Calu3 (cell line): Measurements from ENCODE around the gene PPARG. TPM values are rescaled to one million over a fixed set of nuclear protein-coding genes. Genes with fewer than 3 reads are reported as not detected.

Experiments
- BruUV-seq: library from RNA; stranded (reverse); fragments of 400-500 nt; replicated peaks from 2 replicates; lab custom pipeline; 2021; lab: Mats Ljungman, UMichigan
- CTCF ChIA-PET: fragments of 300-600 bp; sonication (Branson Sonifier 250); formaldehyde crosslinking; loops from one replicate; lab custom pipeline; 2022; ENCODE audit warnings: antibody characterized with exemption; lab: Charles Lee
- DNase-seq: peaks from one replicate; pipeline ENCODE4 v3.0.0; 2022
- H3K27ac Mint-ChIP-seq: one replicate; pipeline ENCODE4 v1.8.0; 2022; ENCODE audit warnings: mixed read lengths; ENCODE audit not compliant: unreplicated experiment
- H3K27me3 Mint-ChIP-seq: one replicate; pipeline ENCODE4 v1.8.0; 2022; ENCODE audit warnings: mixed read lengths; ENCODE audit not compliant: unreplicated experiment
- H3K36me3 Mint-ChIP-seq: one replicate; pipeline ENCODE4 v1.8.0; 2022; ENCODE audit warnings: mild to moderate bottlenecking, moderate library complexity, mixed read lengths; ENCODE audit not compliant: insufficient read depth, unreplicated experiment
- H3K4me1 Mint-ChIP-seq: one replicate; pipeline ENCODE4 v1.8.0; 2022; ENCODE audit warnings: mild to moderate bottlenecking, low read depth, mixed read lengths; ENCODE audit not compliant: unreplicated experiment
- H3K4me3 Mint-ChIP-seq: one replicate; pipeline ENCODE4 v1.8.0; 2022; ENCODE audit warnings: mild to moderate bottlenecking, low read depth, moderate library complexity, mixed read lengths; ENCODE audit not compliant: unreplicated experiment
- H3K9me3 Mint-ChIP-seq: one replicate; pipeline ENCODE4 v1.8.0; 2022; ENCODE audit warnings: low read depth, mixed read lengths; ENCODE audit not compliant: unreplicated experiment
- intact Hi-C: fragments of 100-400 bp; cut with micrococcal nuclease; formaldehyde crosslinking; loops from one replicate; pipeline ENCODE4 v1.10.0; 2022; ENCODE audit not compliant: unreplicated experiment
- total RNA-seq: library from RNA; stranded (reverse); gene quantifications from 2 replicates; pipeline ENCODE4 v1.2.3, GENCODE V29; 2022
- TF ChIP-seq, protein P1 (sequence below): fragments of 200-600 bp; IDR thresholded peaks from one replicate; pipeline ENCODE4 v1.8.0; 2022; ENCODE audit warnings: antibody characterized with exemption; ENCODE audit not compliant: unreplicated experiment

PPARG gene
- total RNA-seq, 1 experiment from 2014 or later: 85.8 TPM

DNA sequence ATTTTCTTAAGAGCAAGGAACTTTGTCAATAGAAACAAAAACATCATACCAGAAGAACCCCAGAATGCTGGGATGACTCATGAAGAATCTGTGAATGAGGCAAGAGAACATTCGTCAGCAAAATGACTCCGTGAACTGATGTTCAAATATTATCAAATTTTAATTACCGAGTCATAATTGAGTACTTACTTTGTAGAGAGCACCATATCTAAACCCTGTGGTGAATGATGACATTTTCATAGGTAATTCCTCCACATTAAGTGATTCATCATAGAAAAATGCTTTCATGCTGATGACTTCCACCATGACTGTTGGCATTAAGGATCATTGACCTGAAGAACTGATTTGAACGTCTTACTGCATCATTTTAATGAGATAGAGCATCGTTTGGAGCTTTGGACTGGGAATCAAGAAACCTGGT lies 56.3 kb downstream of the PPARG start:
- CTCF ChIA-PET: no interaction called here
- BruUV-seq: no TSS peak

DNA sequence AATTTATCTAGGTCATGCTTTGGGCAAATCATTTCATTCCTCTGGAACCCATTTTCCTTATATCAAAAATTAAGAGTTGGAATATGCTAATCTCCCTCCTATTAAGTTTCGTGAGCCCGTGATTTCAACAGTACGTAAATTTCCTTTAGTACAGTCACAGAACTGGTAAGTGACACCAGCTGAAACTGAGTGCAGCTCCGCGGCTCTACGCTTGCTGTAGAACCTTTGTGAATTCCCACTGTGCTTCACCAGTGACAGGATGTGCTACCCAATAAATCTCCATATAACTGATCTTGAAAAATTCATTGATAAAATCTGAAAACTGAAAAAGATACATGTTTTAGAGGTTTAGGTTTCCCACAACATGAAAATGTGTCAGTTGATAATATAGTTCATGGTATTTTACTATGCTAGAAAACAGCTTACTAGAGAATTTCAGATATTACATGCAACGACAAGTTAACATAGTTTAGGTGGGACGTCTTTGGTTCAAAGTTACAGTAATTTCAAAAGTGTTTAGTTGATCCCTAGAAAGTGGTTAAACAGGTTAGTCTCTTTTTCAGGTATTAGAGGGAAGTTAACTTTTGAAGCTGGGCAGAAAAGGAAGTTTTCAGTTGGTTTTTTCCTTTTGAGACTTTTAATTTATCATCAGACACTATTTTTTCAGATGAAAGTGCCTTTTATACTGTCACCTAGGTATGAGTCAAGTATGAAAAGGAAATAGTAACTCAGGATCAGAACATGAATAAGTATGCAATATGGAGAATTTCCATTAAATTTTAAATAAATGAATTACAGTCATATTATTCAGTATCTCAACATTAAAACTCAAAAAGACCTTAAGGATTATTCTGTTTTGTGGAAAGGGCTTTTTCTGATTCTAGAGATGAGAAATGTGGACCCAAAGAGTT lies 57.0 kb downstream of the PPARG start:
- Mint-ChIP-seq H3K4me3 (no peak overlapping the region), H3K27ac (peak overlapping the region; percentile 73), H3K27me3 (no peaks in the 10 kb centered on the region), H3K36me3 (peaks cover 31% of the 10 kb centered on the region), H3K4me1 (peaks cover 58% of the 10 kb centered on the region), H3K9me3 (no peaks in the 10 kb centered on the region)
- CTCF ChIA-PET: no interaction called here
- no TSS peak for BruUV-seq
- no peak for DNase-seq
- TF ChIP-seq, protein P1, sequence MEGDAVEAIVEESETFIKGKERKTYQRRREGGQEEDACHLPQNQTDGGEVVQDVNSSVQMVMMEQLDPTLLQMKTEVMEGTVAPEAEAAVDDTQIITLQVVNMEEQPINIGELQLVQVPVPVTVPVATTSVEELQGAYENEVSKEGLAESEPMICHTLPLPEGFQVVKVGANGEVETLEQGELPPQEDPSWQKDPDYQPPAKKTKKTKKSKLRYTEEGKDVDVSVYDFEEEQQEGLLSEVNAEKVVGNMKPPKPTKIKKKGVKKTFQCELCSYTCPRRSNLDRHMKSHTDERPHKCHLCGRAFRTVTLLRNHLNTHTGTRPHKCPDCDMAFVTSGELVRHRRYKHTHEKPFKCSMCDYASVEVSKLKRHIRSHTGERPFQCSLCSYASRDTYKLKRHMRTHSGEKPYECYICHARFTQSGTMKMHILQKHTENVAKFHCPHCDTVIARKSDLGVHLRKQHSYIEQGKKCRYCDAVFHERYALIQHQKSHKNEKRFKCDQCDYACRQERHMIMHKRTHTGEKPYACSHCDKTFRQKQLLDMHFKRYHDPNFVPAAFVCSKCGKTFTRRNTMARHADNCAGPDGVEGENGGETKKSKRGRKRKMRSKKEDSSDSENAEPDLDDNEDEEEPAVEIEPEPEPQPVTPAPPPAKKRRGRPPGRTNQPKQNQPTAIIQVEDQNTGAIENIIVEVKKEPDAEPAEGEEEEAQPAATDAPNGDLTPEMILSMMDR: no peak
- intact Hi-C loops: no loop called here

More for the DNA sequence above, 56.3 kb downstream of the PPARG start:
- intact Hi-C loops: no loop called here
- H3K9me3 Mint-ChIP-seq: no peaks in the 10 kb centered on the region
- peaks cover 37% of the 10 kb centered on the region for H3K36me3 Mint-ChIP-seq
- H3K4me1 Mint-ChIP-seq: peaks cover 61% of the 10 kb centered on the region
- DNase-seq: no peak
- H3K27me3 Mint-ChIP-seq: no peaks in the 10 kb centered on the region
- peak overlapping the region; percentile 73 for H3K27ac Mint-ChIP-seq
- no peak overlapping the region for H3K4me3 Mint-ChIP-seq
- TF ChIP-seq, protein P1: no peak

DNA sequence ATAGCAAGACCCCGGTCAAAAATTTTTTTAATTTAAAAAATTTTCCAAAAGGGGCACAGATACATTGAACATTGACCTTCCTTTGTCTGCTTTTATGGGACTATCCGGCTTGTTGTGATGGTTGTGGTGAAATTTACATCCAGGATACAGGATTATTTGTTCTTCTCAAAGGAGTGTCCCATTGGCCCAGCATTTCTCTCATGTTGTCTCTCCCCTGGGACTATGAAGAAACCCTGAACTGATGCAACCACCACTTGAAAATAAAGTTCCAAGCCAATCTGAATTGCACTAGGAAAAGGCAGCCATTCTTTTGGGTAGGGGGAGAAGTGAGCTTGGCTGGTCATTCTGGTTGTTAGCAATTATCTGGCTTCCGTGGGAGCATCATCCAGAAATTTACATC lies 58.4 kb downstream of the PPARG start:
- peaks cover 26% of the 10 kb centered on the region for H3K36me3 Mint-ChIP-seq
- intact Hi-C loops: no loop called here
- H3K4me1 Mint-ChIP-seq: peaks cover 55% of the 10 kb centered on the region
- no peak overlapping the region for H3K4me3 Mint-ChIP-seq
- BruUV-seq: no TSS peak
- DNase-seq: no peak
- no peak overlapping the region for H3K27ac Mint-ChIP-seq
- no peaks in the 10 kb centered on the region for H3K27me3 Mint-ChIP-seq
- CTCF ChIA-PET: no interaction called here
- TF ChIP-seq, protein P1: no peak
- no peaks in the 10 kb centered on the region for H3K9me3 Mint-ChIP-seq

DNA sequence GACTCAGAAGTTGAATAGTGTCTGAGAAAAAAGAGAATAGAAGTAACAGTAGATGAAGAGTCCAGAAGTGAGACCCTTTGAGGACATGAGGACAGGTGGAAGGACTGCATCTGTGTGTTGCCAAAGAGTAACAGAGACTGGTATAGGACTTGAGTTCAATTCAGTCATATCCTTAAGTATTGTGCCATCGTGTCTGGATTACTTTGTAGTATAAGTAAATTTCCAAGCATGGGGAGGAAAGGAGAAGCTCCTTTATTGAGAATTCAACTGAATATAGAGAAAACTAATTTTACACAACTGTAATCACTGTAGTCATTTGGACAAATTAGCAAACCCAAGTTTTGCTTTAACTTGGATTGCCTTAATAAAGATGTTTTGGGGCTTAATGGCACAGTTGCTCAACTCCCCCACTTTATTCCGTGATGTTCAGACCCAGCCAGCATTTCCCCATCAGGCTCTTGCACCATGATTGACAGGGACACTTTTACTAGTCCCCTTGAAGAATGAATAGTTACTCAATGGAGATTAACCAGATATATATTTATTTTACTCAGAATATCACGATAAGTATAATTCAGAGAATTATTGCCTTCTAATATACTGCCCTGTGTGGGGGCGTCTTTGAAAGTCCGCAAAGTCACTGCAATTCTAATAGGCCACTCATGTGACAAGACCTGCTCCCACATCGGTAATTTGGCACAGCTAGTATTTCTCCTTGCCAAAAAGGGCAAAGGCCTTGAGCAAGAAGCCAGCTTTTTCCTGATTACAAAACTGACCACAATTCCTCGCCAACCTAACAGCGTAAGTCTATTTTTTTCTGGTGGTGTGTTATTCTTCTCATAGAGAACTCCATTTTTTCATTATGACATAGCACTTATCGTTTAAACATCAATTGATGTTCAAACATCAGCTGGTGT lies 61.3 kb downstream of the PPARG start:
- DNase-seq: peak; percentile 18
- intact Hi-C loops: loop anchor here (5.0 kb wide), 1 partner anchor 33 kb away; no protein-coding TSS in a partner anchor
- H3K9me3 Mint-ChIP-seq: no peaks in the 10 kb centered on the region
- no peak overlapping the region for H3K4me3 Mint-ChIP-seq
- no peak overlapping the region for H3K27ac Mint-ChIP-seq
- CTCF ChIA-PET: interaction anchor here (0.8 to 1.1 kb wide), 3 partner anchors 9 to 19 kb away, joined by 3 read pairs; no protein-coding TSS in a partner anchor
- peaks cover 44% of the 10 kb centered on the region for H3K4me1 Mint-ChIP-seq
- no TSS peak for BruUV-seq
- H3K27me3 Mint-ChIP-seq: no peaks in the 10 kb centered on the region
- peaks cover 22% of the 10 kb centered on the region for H3K36me3 Mint-ChIP-seq
- TF ChIP-seq, protein P1: no peak
